Measurements from ENCODE around the gene PRKCH.

The PRKCH gene

DNA sequence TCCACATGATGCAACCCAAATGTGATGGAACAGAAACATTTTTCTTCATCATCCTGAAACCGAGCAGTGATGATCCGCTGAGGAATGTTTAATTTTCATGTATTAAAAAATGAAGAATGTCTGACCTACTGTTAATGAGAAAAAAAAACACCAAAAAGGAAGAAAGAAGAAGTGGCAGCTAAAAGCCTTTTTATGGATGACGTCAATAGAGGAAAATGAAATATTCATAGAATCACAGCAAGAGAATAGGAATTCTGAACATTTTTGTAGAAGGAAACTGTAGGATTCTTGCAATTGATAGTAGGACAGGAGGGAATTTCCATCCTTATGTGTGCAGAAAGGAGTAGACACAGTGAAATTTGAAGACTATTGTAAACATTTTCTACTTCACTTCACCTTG is 112.9 kb downstream of the PRKCH start:
- DNase-seq = no peak

DNA sequence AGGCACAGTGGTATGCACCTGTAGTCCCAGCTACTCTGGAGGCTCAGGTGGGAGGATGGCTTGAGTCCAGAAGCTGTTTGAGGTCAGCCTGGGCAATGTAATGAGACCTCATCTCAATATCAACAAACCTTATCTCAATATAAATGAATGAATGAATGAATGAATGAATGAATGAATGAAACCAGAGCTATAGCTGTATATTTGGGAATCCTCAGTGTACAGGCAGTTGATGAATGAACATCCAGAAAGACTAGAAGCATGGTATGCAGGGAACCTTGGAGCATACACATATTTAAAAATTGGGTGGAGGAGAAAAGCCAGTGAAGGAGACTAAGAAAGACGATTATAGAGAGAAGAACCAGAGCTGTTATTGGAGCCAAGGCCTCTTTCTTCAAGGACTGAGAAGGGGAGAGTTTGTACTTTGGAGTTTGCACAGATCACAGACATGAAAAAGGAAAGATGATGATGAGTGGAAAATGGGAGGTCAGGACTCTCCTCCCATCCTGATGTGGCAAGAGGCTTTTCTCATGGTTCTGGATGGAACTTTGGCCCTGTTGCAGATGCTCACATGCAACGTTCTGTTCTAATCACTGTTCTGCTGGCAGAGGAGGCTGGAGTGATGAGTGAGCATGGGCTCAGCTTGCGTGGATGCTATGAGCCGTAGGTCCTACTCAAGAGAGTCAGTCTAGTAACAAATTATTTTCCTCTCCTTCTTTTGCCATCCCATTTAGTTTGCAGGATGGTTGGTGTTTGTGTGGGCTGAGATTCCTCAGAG is 114.4 kb downstream of the PRKCH start:
- DNase-seq = no peak

DNA sequence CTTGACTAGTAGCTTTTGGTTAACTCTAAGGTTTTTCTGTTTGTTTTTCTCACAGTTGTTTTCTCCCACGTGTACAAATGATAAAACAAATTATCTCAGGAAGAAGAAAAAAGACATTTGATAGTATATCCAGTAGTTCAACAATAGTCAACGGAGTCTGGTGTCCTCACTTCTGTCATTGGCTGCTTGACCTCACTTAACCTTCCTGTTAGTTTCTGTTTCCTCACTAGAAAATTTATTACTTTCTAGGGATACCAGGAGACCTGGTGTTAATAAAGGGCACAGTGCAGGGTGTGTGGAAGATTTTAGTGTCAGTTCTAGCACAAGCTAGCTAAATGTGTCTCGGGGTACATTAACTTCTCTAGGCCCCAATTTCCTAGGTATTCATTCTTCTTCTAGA is 116.0 kb downstream of the PRKCH start:
- DNase-seq = no peak

DNA sequence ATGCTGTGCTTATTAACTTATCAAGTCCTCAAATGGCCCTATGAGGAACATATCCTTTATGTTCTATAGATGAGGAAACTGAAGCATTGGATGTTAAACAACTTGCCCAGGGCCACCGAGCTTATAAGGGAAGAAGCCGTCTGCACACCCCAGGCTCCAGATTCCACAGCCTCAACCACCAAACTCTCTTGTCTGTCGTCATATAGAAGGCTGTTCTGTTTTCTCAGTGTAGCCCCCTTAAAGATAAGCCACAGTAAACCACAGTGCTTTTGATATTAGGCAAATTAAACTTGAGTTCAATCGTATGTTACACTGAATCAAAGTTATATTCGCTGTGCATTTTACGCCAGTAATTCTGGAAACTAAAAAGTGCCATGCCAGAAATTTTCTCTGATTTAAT is 116.7 kb downstream of the PRKCH start:
- DNase-seq = no peak

DNA sequence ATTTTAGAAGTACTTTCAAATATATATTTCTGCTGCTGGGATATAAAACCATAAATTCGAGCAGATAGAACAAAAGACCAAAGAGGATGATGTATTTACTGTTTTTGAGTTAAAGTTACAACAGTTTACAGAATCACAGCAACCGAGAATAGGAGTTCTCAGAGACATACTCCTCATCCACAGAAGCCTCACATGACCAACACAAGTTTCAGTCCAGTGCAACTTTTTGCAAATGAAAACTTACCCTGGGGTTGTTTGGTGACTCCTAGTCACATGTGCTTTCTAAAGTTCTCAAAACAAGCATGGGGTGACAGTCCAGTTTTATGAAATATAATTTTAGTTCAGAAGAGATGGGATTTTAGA is 117.1 kb downstream of the PRKCH start:
- no peak for DNase-seq

DNA sequence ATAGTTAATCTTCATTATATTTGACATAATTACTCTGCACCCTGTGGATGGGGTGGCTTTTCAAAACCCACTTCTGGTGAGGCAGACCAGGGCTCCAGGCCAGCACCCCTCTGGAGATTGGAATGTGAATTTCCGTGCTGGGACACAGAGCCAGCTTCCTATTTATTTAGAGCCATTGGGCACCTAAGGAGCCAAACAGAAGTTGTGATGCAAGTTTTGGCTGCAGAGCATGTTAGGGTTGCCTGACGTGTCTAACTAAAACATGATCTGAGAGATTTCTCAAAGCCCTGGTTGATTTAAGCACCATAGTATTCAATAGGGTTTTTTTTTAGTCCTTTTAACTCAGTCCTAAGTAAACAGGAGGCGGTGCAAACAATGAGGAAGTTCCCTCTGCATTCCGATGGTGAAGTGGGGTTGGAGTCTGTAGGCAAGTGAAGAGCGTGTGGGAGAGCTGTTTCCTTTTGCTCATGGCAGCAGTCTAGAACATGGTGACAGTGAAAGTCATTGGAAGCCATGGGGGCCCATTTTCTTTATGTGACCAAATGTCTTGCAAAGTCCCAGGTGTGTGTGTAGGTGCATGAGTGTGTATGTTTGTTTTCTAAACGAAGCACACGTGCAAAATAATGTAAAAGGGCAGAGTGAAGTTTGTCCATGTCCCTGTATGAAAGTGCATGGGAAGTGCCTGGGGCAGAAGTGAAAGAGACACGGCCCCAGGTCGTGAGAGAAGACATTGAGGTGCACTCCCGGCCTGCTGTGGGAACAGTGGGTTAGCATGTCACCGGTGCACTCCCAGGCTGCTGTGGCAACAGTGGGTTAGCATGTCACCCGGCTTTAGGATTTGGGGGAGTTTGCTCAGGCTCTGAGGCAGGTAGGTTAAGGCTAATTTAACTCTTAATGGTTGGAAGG is 117.7 kb downstream of the PRKCH start:
- no peak for DNase-seq

DNA sequence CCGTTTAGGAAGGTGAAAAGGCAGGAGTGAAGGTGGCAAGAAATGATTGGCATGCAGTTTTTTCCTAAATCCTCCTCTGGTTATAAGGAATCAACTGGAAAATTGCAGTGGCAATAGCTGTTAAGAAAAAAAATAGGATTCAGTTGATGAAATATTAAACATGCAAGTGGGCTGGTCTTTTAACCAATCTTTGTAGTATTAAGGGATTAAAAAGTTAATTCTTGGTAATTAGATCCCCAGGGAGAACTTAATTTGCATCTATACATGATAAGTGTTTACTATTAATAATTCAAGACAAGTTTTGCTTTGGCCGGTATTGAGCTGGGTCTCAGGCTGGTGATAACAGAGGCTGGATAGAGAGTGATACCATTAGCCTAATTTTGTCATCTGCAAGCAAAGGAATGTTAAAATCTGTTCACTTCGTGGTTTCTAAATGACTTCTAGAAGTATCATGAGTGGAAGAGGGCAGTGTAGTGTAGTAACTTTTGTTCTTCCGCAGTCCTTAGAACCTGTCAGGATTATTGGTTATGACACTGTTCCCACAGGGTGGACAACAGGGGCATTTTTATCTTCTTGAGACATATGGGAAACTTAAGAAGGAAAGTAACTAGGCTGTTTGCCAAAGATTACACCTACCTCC is 118.5 kb downstream of the PRKCH start:
- no peak for DNase-seq

DNA sequence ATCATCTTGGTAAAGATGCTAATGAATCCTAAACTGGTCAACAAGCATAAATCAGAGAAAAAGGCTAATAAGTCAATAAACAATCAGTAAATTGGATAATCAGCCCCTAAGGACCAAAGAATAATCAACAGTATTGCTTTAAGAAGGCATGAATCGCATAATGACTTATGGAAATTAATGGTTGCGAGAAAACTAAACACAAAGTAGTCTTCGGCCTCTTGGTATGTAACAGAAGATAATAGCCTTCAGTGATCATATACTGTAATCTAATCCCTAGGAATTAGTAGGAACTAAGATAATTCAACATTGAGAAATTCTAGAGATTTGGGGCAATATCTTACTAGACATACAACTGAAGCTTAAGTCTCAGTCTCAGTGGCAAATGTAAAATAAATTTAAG is 122.1 kb downstream of the PRKCH start:
- DNase-seq = no peak

DNA sequence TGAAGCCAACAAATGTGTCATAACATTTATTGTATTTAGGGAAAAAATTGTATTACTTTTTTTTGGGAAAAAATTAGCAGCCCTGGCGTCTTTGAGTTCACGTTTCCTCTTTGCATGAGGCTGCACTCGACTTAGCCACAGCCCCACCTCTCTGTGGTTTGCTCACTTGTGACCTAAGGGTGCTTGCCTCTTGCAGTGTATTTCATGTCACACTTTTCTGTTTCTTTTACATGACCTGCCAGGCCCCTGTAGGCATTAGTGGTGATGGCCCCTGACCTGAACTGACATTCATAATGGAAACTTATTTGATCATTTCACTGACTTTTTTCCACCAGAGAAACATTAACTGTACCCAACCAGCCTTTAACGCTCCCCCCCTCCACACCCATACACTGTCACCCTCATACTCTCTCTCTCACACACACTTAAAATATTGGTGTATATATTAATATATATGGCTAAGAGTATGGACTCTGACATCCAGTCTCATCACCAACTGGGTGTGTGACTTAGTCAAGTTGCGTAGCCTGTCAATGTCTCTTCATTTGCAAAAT is 122.9 kb downstream of the PRKCH start:
- peak; percentile 61 for DNase-seq

DNA sequence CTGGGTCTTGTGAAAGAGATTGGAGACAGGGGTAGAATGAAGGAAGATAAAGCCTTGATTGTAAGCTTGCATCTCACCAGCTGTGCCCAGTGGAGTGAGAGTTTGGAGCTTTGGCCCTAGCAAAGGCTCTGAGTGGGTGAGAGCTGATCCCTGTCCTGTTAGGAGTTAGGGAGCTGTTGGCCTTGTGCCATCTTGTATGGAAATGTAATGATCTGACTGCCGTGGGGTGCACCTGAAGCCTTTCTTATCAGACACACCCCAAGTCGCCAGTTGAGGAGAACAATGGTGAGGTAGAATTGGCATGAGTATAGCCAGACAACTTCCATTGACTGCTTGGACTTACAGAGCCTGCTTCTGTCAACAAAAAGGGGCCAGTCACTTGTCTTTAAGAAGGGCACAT is 130.1 kb downstream of the PRKCH start:
- no peak for DNase-seq

DNA sequence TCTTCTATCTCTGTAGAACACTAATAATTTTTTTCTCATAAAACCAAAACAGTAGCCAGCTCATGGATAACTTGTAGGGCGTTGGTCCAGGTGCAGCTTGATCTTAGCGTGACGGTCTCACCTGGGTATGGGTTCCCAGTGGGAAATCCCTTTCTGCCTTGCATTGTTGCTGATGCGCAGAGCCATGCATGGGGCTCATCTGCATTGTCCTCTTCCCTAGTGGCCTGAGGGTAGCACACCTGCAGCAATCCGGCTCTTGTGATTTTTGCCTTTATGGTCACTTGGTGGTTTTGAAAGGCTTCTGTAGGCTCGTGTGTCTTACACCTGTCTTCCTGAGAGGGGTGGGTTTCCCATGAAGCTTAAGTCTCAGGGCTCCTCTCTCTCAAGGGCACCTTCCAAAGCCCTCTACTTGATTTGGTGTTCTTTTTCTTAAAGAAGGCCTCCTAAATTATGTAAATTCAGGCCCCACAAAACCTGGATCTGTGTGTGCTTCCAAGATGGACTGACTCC is 130.6 kb downstream of the PRKCH start:
- no peak for DNase-seq

DNA sequence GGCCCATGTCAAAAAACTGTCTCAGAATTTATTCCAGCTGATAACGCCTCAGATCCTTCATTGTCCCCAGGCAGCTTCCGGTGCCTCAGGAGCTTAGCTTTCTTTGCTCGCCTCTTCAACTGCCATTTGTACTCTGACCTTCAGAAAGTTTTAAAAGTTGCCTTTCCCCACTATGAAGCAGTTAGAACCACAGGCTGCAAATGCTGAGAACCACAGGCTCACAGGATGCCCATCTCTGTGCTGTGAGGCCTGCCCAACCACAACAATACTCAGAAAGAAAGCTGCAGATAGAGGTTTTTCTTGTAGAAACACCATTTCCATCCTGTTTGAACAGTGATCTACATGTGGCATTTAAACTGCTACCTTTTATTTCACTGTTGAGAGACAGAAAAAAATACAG is 131.1 kb downstream of the PRKCH start:
- DNase-seq = peak; percentile 60

DNA sequence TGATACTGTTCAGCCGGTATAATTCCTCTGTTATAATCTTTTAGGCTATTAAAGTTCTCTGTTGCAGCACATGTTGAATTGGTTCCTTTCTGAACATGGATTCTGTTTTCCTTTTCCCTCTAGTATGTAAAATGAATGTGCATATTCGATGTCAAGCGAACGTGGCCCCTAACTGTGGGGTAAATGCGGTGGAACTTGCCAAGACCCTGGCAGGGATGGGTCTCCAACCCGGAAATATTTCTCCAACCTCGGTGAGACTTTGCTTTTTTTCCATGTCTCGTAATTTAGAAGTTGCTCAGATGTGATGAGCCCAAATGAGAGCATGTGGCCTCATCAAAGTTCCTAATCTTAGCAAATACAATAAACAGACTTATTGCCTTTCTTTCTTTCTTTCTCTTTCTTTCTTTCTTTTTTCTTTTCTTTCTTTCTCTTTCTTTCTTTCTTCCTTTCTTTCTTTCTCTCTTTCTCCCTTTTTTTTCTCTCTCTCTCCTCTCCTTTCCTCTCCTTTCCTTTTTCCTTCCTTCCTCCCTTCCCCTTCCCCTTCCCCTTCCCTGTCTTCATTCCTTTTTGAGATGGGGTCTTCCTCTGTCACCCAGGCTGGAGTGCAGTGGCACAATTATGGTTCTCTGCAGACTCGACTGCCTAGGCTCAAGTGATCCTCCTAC is 131.9 kb downstream of the PRKCH start:
- DNase-seq = no peak

DNA sequence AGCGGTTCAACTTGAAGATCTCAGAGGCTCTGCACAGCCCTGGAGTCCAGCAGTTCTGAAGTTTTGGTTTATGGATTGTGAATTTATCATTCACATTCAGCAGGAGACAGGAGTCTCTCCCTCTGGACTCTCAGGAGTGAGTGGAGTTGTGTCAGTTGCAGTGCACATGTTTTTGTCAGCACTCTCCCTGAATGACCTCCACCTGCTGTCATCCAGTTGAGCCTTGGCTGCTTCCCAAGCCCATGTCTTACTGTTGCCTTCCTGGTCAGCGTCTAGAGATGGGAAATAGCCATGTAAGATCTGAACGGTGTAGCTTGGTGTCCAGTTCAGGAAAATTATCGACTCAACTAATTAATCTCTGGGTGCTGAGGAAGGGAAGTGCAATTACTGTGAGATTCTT is 133.2 kb downstream of the PRKCH start:
- no peak for DNase-seq

DNA sequence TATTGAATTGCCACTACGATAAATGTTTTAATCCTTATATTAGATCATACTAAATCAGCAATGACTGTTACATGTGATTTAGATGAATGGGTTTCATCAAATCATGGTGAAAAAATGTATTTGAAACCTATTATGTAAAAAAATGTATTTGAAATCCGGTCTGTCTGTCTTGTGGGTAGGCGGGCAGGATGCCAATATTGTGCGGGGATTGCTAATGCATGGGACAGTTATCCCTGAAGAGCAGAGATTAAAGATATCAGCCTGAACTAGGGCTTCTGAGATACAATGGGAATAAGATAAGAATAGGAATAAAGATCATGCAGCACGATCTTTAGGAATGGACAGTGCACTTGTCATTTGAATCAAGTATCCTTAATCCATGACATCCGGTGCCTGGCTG is 134.0 kb downstream of the PRKCH start:
- DNase-seq = no peak

DNA sequence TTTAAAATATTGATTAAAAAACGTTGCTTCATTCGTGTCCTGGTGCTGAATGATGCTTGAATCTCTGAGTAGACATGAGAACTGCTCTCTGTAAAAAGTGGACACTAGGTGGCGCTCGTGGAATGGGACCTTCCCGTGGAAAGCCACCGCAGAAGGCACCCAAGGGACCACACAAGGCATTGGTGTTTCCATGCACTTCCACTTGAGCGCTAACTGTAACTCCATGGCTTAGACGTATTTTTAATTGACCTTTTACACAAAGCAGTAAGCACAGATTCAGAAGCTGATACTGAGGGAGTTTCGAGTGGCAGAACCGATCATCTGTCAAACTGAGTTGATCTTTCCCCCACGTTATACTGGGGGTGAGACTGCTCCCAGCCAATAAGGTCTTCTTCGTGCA is 135.3 kb downstream of the PRKCH start:
- peak; percentile 72 for DNase-seq

DNA sequence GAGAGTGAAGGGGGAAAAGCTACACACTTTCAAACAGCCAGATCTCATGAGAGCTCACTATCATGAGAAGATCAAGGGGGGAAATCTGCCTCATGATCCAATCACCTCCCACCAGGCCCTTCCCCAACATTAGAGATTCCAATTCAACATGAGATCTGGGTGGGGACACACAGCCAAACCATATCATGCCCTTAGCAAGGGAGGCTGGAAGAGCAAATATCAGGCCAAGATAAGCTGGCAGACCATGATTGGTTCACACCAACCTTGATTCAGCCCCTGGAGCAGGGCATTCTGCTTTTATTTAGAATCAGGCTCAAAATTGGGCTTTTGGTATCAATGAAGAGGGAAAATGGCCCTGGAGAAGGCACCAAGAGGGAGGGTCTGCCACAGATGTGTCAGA is 137.4 kb downstream of the PRKCH start:
- no peak for DNase-seq

DNA sequence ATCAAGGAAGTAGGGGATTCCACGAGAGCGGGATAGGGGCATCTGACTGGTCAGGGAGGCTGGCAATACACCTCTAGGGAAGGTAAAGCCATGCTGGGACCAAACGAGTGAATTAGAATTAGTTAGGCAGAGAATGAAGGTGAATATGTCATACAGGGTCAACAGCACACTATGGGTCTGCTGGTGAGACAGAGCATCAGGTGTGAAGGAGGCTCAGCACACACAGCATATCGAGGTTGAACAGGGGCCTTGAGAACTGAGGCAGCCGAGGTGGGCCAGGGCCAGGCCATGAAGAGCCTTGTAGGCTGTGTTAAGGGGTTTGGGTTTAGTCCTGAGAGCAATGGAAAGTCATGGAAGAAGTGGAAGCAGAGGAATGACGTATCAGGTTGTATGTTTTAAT is 137.8 kb downstream of the PRKCH start:
- no peak for DNase-seq

DNA sequence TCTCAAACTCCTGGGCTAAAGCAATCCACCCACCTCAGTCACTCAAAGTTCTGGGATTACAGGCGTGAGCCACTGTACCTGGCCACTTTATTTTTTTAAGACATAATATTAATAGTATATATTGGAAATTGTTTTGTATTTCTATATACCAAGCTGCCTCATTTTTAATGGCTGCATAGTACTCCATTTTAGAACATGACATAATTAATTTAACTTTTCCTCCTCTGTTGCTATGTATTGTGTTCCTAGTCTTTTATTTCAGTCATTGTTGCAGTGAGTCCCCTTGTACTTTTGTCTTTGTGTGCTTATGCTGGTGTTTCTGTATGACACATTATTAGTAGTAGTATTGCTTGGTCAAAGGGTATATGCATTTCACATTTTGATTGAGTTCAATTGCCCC is 138.7 kb downstream of the PRKCH start:
- DNase-seq = no peak

DNA sequence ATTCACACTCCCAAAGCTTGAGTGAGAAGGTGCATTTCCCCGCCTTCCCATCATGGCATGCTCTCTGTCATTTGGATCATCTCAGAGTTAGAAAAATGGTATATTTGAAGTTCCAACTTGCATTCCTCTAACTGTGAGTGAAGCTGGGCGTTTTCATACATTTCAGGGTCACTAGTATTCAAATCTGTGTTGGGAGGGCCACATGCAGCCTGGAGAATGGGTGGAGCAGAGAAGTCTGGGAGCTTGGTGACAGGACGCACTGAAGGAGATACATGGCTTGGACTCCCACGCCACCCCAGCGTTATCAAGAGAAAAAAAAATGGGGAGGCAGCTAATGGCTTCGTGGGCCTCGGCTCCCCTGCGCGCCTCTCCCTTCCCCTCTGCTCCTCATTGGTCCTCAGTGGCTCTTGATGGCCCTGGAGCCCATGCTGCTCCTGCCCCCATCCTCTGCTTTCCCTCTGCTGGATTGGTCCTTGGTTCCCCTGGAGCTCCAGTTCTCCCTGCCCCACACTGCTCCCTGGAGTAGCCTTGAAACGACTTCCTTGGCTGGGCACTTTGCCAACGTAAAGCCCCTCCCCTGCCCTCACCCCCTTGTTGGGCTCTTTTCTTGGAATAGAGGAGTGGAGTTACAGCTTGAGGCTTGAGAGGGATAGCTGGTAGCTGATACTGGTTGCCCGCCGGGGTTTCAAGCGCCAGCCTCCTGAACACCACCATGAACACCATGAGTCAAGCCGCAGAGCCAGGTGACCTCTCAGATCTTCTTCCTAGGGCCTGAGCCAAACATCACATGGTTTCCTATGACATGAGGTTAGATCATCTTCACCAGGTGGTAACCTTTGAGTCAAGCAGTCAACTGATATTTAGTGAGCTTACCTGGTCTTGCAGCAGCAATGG is 139.6 kb downstream of the PRKCH start:
- no peak for DNase-seq

DNA sequence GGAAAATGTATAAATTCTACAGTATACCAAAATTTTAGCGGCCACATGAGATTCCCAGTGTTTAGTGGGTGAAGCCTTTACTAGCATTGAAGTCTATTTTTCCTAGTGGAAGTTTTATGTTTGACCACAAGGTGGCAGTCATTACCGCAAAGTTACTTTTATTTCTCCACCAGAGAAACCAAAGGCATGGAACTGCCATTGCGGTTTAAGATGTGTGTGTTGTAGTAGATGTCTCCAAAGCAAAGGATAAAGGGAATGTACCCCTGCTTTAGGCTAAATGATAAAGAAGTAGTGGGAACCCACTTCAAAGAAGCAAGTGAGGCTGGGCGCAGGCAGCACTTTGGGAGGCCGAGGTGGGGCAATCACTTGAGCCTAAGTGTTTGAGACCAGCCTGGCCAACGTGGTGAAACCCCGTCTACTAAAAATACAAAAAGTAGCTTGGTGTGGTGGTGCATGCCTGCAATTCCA is 140.5 kb downstream of the PRKCH start:
- DNase-seq = no peak

All from activated T-cell treated with anti-CD3 and anti-CD28 coated beads, Interleukin-2, amount 50 U/mL, for 1 hour (primary cell).